Inflammatory macrophage treated with lipopolysaccharide for 1 hour (primary cell): ENCODE measurements around the gene NCKAP5.
"Not testable (repeated sequence)": the region's sequence is repeated elsewhere in the genome, so short reads cannot be mapped to it uniquely, and the experiment has no call there.

Experiments used
- DNase-seq, 2 donors: peaks; one replicate each; pipeline ENCODE4 v3.0.0-alpha.2; 2020 to 2022

Gene NCKAP5

DNA sequence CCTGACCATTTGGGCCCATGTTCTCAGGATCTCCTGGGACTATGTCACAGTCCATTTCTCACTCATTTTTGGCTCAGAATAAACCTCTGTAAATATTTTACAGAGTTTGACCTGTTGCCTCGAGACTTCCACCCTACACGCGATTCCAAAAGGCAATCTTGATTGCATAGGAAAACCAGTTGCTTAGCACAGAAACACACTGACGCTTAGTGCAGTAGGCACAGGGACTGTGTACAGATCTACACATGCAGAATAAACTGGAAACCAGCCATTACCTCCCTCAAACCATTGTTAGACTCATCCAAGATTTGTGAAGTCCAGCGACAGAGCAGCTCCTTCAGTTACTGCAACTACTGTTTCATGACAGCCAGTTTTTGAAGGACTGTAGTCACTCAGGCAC, 73.0 kb downstream of the NCKAP5 start:
- DNase-seq, result no peak

GRCh38 chr2:133492719-133493380, 75.4 kb downstream of the NCKAP5 start:
- no peak for DNase-seq

- DNase-seq, result no peak
These were observed 77.8 kb downstream of the NCKAP5 start for GRCh38 chr2:133490411-133490980.

DNA sequence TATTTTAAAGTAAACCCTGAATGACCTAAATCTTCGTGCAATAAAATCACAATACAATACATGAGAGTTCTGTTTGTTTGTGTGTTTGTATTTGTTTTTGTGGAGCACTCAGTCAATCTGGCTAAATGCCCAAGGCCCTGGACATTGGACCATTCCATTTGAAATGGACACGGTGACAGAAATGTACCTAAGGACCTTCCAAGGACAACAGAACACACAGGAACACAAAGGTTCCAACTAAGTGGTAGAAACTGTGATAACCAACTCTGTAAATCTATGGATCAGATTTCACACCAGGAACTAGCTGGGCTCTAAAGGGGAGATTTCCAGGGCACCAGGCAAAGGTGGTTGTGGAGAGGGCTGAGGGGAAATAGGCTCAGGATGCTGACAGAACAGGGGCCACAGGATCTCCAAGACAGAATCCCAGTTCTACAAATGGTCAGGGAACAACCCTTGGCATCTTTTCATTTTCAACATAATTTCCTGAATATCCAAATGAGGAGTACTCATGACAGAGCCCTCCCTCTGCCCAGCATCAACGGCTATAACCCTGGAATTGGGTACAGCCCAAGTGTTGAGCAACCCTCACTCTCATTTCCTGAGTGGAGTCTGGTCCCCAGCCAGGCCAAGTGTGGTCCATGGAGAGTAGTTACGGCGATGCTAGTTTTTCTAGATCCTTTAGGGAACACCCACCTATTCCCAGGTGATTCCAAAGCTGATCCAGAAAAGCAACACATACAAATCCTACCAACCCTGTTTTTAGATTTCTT, 78.4 kb downstream of the NCKAP5 start:
- no peak for DNase-seq

DNA sequence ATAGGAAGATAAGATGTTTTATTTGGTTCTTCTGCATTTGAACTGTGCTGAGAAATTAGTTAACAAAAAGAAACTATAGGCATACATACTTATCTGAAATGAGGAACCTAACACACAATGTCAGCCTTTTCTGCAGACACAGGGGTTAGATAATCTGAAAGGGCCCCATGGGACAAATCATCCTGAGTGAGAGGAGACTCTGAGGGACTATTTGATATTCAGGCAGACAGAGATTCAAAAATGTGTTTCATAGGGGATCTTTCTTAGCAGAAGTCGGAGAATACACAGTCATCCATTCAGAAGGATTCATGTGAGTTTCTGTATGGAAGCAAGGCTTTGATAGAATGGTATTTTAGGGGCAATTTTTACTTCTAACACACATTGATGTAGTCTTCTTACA, 79.1 kb downstream of the NCKAP5 start:
- no peak for DNase-seq

GRCh38 chr2:133486771-133487191, 81.5 kb downstream of the NCKAP5 start:
- no peak for DNase-seq

GRCh38 chr2:133485868-133486267, 82.4 kb downstream of the NCKAP5 start:
- DNase-seq, result no peak

DNA sequence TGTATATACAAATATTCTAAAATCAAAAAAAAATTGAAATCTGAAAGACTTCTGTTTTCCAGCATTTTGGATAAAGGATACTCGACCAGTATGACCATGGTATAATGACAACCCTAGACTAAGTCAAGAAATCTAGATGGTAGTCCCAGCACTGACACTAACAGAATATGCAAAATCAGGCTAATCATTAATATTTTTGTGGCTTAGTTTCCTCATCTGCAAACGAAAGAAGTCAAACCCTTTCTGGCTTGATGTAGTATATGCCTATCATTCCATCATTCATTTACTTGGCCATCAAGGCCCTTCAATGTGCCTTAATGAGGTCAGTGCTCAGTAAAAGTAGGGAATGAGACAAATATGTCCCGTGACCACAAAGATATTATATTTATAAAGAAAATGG, 83.5 kb downstream of the NCKAP5 start:
- DNase-seq, result no peak

DNA sequence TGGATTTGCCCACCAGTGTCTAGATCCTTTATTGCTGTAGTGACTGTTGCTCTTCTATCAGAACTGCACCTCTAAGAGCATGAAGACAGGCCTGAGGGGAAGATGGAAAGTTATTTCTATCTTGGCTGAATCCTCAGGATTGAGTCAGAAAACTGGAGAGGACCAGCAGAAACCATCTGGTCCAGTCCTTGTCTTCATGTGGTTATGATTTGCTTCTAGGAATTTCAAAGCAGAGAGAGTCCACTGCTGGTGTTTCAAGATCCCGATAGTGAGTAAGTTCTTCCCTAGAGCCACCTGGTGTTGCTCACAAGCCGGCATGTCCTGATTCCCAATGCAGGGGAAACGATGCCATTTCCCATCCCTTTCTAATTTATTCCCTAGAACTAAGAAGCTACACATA, 84.2 kb downstream of the NCKAP5 start:
- DNase-seq, result no peak

DNA sequence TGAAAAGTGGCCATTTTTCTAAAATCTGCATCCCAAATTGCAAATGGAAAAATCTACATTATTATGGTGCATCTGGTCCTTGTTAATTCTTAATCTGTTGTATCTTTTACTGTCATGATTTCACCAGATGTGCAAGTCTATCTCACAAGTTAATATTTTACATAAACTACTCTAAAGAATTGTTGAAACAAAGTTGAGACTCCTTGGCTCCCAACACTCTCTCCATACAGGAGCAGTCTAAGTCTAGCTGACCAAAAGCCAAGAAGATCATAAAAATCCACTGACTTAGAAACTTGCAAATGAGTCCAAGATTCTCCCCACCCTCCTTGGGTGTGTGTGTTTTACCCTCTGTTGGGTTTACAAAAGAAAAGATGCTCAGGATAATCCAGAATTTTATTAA, 85.1 kb downstream of the NCKAP5 start:
- no peak for DNase-seq

GRCh38 chr2:133480707-133481429, 87.4 kb downstream of the NCKAP5 start:
- DNase-seq, result no peak

DNA sequence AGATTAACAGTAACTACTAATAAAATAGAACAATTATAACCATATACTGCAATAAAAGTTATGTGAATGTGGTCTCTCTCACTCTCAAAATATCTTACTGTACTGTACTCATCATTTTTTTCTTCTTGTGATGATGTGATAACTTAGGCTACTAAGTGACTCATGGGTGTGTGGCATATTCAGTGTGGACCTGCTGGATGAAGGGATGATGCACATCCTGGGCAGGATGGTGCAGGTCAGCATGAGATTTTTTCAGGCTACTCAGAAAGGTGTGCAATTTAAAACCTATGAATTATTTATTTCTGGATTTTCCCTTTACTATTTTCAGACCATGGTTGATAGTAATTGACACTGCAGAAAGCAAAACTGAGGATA, 90.7 kb downstream of the NCKAP5 start:
- no peak for DNase-seq

DNA sequence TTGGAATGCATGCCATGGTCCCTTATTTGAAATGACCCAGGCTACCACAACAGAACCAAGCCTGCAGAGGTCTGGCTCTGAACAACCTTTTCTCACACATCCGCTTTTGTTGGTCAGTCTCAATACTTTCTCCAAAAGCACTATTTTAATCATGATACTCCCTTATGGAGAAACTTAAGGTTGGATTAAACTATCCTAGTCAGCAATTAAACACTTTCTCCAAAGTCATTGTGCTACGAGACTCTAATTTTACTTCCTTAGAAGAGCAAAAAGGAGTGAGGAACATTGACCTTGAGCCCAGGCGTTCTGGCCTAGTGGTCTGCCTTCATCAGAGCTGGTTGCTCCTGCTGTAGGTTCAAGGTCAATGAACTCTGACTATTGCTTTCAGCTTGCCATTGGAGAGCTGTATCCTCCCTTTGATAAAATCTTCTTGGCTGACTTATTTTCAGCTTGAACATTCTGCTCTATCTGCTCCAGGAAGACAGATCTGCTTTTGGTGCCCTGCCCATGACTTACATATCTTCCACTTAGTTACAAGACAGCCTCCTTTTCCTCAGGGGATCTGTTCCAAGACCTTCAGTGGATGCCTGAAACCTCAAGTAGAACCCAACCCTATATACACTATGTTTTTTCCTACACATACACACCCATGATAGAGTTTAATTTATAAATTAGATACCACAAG, 91.2 kb downstream of the NCKAP5 start:
- DNase-seq, result no peak

DNA sequence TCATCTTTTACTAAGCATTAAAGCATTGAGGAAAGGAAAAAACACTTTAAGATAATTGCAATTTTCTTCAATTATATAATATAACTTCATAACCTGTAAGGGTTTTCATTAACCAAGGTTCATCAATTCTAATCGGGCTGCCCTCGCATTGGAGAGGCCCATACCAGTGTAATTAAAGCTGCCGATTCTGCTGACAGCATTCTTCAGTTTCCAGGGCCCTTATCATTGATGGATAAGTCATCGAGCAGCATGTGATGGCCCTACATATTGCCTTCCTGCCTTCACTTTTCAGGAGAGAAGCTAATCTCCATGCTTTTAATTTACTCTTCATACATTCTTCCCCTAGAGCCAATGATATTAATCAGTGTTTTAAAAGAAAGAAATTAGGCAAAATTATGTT, 92.0 kb downstream of the NCKAP5 start:
- no peak for DNase-seq

- no peak for DNase-seq
These were observed 92.7 kb downstream of the NCKAP5 start for GRCh38 chr2:133475610-133476009.

- not testable (repeated sequence) for DNase-seq
These were observed 97.8 kb downstream of the NCKAP5 start for GRCh38 chr2:133470446-133470845.

- no peak for DNase-seq
These were observed 105.5 kb downstream of the NCKAP5 start for GRCh38 chr2:133462811-133463210.

GRCh38 chr2:133461484-133461883, 106.8 kb downstream of the NCKAP5 start:
- no peak for DNase-seq

DNA sequence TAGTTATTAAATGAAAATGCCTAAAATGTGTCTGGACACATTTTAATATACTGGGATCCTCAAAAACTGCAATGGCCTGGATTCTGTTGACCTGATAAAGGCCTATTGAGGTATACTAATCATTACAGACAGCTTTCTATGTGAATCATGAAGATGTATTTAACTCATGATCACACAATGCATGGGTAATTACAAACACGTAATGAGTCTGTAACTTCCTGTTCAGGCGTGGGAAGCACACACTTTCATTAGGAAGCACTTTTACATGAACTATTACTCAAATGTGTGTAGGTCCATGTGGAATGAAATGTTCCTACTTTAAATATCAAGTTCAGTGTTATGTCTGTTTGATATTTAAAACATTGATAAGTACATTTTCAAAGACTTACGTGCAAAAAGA, 108.7 kb downstream of the NCKAP5 start:
- no peak for DNase-seq

DNA sequence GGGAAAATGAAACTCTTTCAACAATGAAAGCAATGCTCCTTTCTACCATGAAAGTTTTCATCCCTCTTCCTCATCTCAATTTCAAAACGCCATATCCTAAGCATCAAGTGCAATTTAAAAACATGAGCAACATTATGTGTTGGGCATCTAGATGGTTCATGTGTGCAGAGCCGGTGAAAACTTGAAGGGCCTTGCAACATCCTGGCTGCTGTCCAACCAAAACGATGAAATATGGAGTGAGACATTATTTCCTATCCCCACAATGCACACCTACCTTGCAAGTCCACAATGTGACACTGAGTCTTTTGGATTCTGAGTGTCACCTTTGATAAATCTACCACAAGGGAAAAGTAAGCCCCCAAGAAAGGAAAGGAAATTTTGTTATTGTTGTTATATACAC, 110.0 kb downstream of the NCKAP5 start:
- no peak for DNase-seq

DNA sequence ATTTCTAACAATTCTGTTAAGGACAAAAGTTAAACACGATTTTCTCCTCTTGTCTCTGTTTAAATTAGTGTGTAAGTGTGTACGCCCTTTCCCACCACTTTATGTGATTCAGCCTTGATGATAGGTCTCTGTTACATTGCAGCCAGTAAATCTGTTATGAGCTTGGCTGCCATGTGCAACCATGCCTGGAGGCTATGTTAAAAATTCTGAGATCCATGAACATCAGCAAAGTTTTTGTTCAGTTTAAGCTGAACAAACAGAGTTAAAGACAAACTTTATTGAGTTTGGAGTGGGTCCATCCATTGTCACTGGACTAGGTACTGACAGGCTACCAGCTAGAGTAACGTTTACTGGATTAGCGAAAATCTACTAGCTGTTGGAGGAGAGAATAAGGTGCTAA, 110.4 kb downstream of the NCKAP5 start:
- DNase-seq, result no peak

GRCh38 chr2:133456971-133457370, 111.3 kb downstream of the NCKAP5 start:
- DNase-seq, result no peak

DNA sequence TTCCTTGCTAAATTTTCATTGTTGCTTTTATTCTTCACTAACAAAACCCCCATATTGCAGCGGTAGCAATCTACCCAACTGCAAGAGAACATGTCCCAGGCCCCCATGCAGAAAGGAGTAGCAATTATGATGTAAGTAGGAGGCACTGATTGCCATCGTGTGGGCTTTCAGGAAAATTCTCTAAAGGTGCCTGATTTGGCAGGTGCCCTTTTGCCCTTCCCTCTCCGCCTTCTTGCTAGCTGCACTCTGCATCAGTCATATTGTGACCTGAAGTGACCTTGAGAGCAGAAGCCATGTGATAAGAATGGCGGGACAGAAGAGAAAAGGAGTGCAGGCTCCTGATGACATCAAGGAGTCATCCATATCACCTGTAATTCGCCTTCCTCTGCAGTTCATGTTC, 112.1 kb downstream of the NCKAP5 start:
- DNase-seq, result no peak
